Neural progenitor cell (in vitro differentiated cells): Measurements from ENCODE around the gene RBP4.

Source experiments
- CTCF ChIP-seq: fragments of 200-600 bp; sonication (generic); IDR thresholded peaks from 2 replicates; pipeline ENCODE4 v1.5.1; 2017; ENCODE audit warnings: antibody characterized with exemption, mild to moderate bottlenecking
- EZH2phosphoT487 ChIP-seq: fragments of 200-600 bp; sonication (generic); IDR thresholded peaks from 2 replicates; pipeline ENCODE4 v1.6.1; 2017; ENCODE audit warnings: antibody characterized with exemption

- TF ChIP-seq CTCF: no peak
- no peak for TF ChIP-seq EZH2phosphoT487
These were observed 21.9 kb upstream of the RBP4 start for GRCh38 chr10:93622942-93623341.
